PC-9 (cell line): ENCODE data around the gene IRX1. TPM values are rescaled to one million over a fixed set of nuclear protein-coding genes. Genes with fewer than 3 reads are reported as not detected.

Experiments used
- BruUV-seq: library from RNA; stranded (reverse); fragments of 400-500 nt; replicated peaks from 2 replicates; lab custom pipeline; 2021; lab: Mats Ljungman, UMichigan
- CTCF ChIA-PET: fragments of 300-600 bp; sonication (Branson Sonifier 250); formaldehyde crosslinking; loops from one replicate; lab custom pipeline; 2022; ENCODE audit warnings: antibody characterized with exemption; lab: Charles Lee
- POLR2A ChIA-PET: fragments of 300-600 bp; sonication (Branson Sonifier 250); formaldehyde crosslinking; loops from one replicate; lab custom pipeline; 2022; ENCODE audit warnings: antibody characterized with exemption; ENCODE audit not compliant: unreplicated experiment; lab: Charles Lee
- DNase-seq, 2 experiments: peaks; one replicate each; pipeline versions ENCODE4 v3.0.0 to v3.0.0-alpha.2; 2015 to 2022; ENCODE audit warnings: mixed read lengths in 1 of 2
- H2AFZ ChIP-seq: fragments of 200-600 bp; sonication (generic); 2 replicates; pipeline ENCODE4 v1.8.1; 2017; ENCODE audit warnings: antibody characterized with exemption
- H3F3A ChIP-seq: fragments of 200-600 bp; sonication (generic); 2 replicates; pipeline ENCODE4 v1.8.1; 2017; ENCODE audit warnings: antibody characterized with exemption, mild to moderate bottlenecking, low read depth; ENCODE audit not compliant: insufficient read depth
- H3K27ac ChIP-seq: fragments of 200-600 bp; sonication (generic); 2 replicates; pipeline ENCODE4 v1.6.1; 2016; ENCODE audit warnings: mixed run types
- H3K27me3 ChIP-seq: fragments of 200-600 bp; sonication (generic); 2 replicates; pipeline ENCODE4 v1.6.1; 2016; ENCODE audit warnings: low read depth, mixed run types; ENCODE audit not compliant: insufficient read depth
- H3K36me3 ChIP-seq: fragments of 200-600 bp; sonication (generic); 2 replicates; pipeline ENCODE4 v1.6.1; 2016; ENCODE audit warnings: low read depth, mixed run types
- H3K4me1 ChIP-seq: fragments of 200-600 bp; sonication (generic); replicated peaks from 2 replicates; pipeline ENCODE4 v1.6.1; 2016; ENCODE audit warnings: mixed run types; ENCODE audit not compliant: insufficient read depth
- H3K4me2 ChIP-seq: fragments of 200-600 bp; sonication (generic); 2 replicates; pipeline ENCODE4 v1.6.1; 2017; ENCODE audit warnings: mixed run types
- H3K4me3 ChIP-seq: fragments of 200-600 bp; sonication (generic); 2 replicates; pipeline ENCODE4 v1.6.1; 2016; ENCODE audit warnings: mixed run types
- H3K79me2 ChIP-seq: fragments of 200-600 bp; sonication (generic); 2 replicates; pipeline ENCODE4 v1.6.1; 2017; ENCODE audit warnings: low read depth, mixed run types
- H3K9me2 ChIP-seq: fragments of 200-600 bp; sonication (generic); 2 replicates; pipeline ENCODE4 v1.8.1; 2017; ENCODE audit warnings: mild to moderate bottlenecking; ENCODE audit not compliant: insufficient read depth
- H3K9me3 ChIP-seq: fragments of 200-600 bp; sonication (generic); 2 replicates; pipeline ENCODE4 v1.8.1; 2016; ENCODE audit warnings: low read depth; ENCODE audit not compliant: insufficient read depth
- H4K20me1 ChIP-seq: fragments of 200-600 bp; sonication (generic); 2 replicates; pipeline ENCODE4 v1.8.1; 2017; ENCODE audit not compliant: insufficient read depth
- EZH2 ChIP-seq: fragments of 200-600 bp; sonication (generic); IDR thresholded peaks from 2 replicates; pipeline ENCODE4 v1.8.0; 2017; ENCODE audit warnings: antibody characterized with exemption, low read depth
- intact Hi-C: fragments of 100-400 bp; cut with micrococcal nuclease; formaldehyde crosslinking; loops from one replicate; pipeline ENCODE4 v1.10.0; 2022; ENCODE audit not compliant: unreplicated experiment
- total RNA-seq: library from RNA; stranded (reverse); gene quantifications from 2 replicates; pipeline ENCODE4 v1.2.3, GENCODE V29; 2021
- TF ChIP-seq, protein P1 (sequence below): fragments of 200-600 bp; sonication (generic); conservative IDR thresholded peaks from 2 replicates; pipeline ENCODE4 v1.6.1; 2017; ENCODE audit warnings: mixed run types, antibody characterized with exemption, mild to moderate bottlenecking, moderate library complexity

Gene IRX1
- total RNA-seq, 1 experiment from 2014 or later = not detected

DNA sequence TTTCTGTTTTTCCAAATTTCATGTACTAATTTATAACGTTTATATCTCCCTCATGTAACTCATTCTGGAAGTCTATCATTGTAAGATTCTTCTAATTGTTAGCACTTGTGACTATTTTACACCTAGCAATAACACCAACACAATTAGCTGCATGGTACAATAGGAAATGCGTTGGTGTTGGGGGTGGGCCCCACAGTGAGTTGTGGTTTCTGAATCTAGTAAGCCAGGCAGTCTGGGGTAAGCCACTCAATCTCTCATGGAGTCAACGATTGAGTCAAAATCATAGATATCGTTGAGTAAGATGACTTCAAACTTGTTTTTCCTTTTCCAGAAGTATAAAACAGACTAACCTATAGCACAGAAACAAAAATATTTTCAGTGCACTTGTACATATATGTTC is 30.0 kb downstream of the IRX1 start:
- CTCF ChIA-PET = no interaction called here
- Histone ChIP-seq H3K36me3 (no peaks in the 10 kb centered on the region), H3K79me2 (no peaks in the 10 kb centered on the region), H3F3A (no peaks in the 10 kb centered on the region), H3K27ac (no peak overlapping the region), H4K20me1 (no peaks in the 10 kb centered on the region), H3K9me3 (no peaks in the 10 kb centered on the region), H3K4me2 (no peak overlapping the region), H3K27me3 (peaks cover 94% of the 10 kb centered on the region), H3K4me3 (no peak overlapping the region), H2AFZ (no peak overlapping the region), H3K4me1 (no peaks in the 10 kb centered on the region), H3K9me2 (no peaks in the 10 kb centered on the region)
- TF ChIP-seq EZH2 = no peak
- BruUV-seq = no TSS peak
- POLR2A ChIA-PET = no interaction called here
- intact Hi-C loops = no loop called here
- DNase-seq = no peak

DNA sequence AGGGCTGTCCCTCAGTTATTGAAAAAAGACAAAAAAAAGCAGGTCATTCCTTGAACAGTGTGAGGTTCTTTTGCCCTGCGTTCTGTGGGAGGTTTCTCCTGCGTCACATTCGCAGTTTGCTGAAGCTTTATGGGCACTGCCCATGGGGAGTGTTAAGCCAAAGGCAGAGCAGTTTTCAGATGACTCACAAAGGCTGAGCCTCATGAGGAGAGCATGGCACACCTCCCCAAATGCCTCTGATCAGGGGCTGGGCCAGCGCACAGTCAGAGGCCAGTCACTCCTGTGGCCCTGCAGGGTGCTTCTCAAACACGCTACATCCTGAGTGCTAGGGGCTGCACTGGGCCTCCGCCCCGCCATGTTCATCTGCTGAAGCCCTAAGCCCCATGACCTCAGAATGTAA is 38.4 kb downstream of the IRX1 start:
- ChIA-PET POLR2A (no interaction called here), CTCF (no interaction called here)
- intact Hi-C loops = no loop called here
- TF ChIP-seq EZH2 = no peak
- TF ChIP-seq, protein P1, sequence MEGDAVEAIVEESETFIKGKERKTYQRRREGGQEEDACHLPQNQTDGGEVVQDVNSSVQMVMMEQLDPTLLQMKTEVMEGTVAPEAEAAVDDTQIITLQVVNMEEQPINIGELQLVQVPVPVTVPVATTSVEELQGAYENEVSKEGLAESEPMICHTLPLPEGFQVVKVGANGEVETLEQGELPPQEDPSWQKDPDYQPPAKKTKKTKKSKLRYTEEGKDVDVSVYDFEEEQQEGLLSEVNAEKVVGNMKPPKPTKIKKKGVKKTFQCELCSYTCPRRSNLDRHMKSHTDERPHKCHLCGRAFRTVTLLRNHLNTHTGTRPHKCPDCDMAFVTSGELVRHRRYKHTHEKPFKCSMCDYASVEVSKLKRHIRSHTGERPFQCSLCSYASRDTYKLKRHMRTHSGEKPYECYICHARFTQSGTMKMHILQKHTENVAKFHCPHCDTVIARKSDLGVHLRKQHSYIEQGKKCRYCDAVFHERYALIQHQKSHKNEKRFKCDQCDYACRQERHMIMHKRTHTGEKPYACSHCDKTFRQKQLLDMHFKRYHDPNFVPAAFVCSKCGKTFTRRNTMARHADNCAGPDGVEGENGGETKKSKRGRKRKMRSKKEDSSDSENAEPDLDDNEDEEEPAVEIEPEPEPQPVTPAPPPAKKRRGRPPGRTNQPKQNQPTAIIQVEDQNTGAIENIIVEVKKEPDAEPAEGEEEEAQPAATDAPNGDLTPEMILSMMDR = no peak
- no peak overlapping the region for H3K4me3 ChIP-seq
- peaks cover 75% of the 10 kb centered on the region for H3K27me3 ChIP-seq
- no peaks in the 10 kb centered on the region for H4K20me1 ChIP-seq
- no peak overlapping the region for H3K27ac ChIP-seq
- H3F3A ChIP-seq = no peaks in the 10 kb centered on the region
- H3K36me3 ChIP-seq = no peaks in the 10 kb centered on the region
- H3K79me2 ChIP-seq = no peaks in the 10 kb centered on the region
- H2AFZ ChIP-seq = no peak overlapping the region
- BruUV-seq = no TSS peak
- H3K9me2 ChIP-seq = no peaks in the 10 kb centered on the region
- H3K4me1 ChIP-seq = no peaks in the 10 kb centered on the region
- H3K9me3 ChIP-seq = no peaks in the 10 kb centered on the region
- no peak overlapping the region for H3K4me2 ChIP-seq
- DNase-seq = no peak

DNA sequence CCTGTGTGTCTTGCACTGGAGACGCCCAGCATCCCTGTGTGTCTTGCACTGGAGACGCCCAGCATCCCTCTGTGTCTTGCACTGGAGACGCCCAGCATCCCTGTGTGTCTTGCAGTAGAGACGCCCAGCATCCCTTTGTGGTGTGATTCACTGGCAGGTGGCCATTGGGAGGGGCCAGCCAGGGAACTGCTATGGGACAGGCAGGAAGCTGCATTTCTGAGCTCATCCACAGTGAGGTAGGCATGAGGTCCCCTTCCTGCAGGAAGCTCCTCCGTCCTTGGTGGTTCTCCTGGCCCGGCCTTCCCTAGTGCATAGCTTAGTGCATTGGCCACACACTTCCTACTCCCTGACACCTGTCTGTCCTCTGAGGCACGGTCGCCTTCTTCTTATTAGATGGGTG is 43.5 kb downstream of the IRX1 start:
- POLR2A ChIA-PET = no interaction called here
- TF ChIP-seq EZH2 = no peak
- TF ChIP-seq, protein P1 = no peak
- no peaks in the 10 kb centered on the region for H3F3A ChIP-seq

DNA sequence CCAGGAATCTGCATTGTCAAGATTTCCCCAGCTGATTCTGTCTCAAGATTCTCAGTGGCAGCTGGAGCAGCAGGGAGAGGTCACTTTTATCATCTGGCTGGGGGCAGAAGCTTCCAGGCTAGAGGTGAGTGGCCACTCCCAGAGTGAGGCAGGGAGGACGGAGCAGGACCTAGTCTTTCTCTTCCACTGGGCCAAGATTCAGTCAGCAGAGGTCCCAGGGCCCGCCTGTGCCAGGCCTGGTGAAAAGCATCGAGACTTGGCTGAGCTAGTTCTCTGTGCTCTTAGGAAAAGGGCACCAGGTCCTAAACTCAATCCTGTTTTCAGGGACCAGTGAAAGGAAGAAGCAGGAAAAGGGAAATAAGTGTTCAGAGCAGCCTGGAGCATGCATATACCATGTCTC is 46.6 kb downstream of the IRX1 start:
- Histone ChIP-seq H3K9me3 (no peaks in the 10 kb centered on the region), H3K9me2 (no peaks in the 10 kb centered on the region), H3K27ac (no peak overlapping the region), H3K4me1 (no peaks in the 10 kb centered on the region), H3K36me3 (no peaks in the 10 kb centered on the region), H3K79me2 (no peaks in the 10 kb centered on the region), H4K20me1 (no peaks in the 10 kb centered on the region), H2AFZ (no peak overlapping the region), H3K27me3 (peaks cover 57% of the 10 kb centered on the region), H3K4me2 (no peak overlapping the region), H3K4me3 (no peak overlapping the region), H3F3A (no peaks in the 10 kb centered on the region)
- intact Hi-C loops = no loop called here
- BruUV-seq = no TSS peak
- no peak for DNase-seq
- ChIA-PET POLR2A (no interaction called here), CTCF (no interaction called here)
- TF ChIP-seq, protein P1 = no peak
- no peak for TF ChIP-seq EZH2

More for the DNA sequence above, 43.5 kb downstream of the IRX1 start:
- H3K9me2 ChIP-seq = no peaks in the 10 kb centered on the region
- H3K36me3 ChIP-seq = no peaks in the 10 kb centered on the region
- CTCF ChIA-PET = no interaction called here
- BruUV-seq = no TSS peak
- no peaks in the 10 kb centered on the region for H3K4me1 ChIP-seq
- no peak overlapping the region for H3K4me2 ChIP-seq
- intact Hi-C loops = no loop called here
- no peaks in the 10 kb centered on the region for H3K79me2 ChIP-seq
- no peaks in the 10 kb centered on the region for H3K9me3 ChIP-seq
- peaks cover 64% of the 10 kb centered on the region for H3K27me3 ChIP-seq
- no peak for DNase-seq
- no peak overlapping the region for H2AFZ ChIP-seq
- no peaks in the 10 kb centered on the region for H4K20me1 ChIP-seq
- H3K27ac ChIP-seq = no peak overlapping the region
- H3K4me3 ChIP-seq = no peak overlapping the region
